HT-29 (cell line): ENCODE data around the gene PFN4. TPM values are rescaled to one million over a fixed set of nuclear protein-coding genes. Genes with fewer than 3 reads are reported as not detected.
A peak's percentile ranks its signal among the peaks of the same experiment; 100 is the strongest.
"Not testable (repeated sequence)": the region's sequence is repeated elsewhere in the genome, so short reads cannot be mapped to it uniquely, and the experiment has no call there.

Source experiments
- DNase-seq: peaks from one replicate; pipeline ENCODE4 v3.0.0-alpha.2; 2015; ENCODE audit warnings: low spot score
- total RNA-seq: library from RNA; depleted of rRNA; stranded (reverse); fragments of >200 nt; shearing (Covaris generic); gene quantifications from 2 replicates; pipeline ENCODE4 v1.2.3, GENCODE V29; 2014

PFN4 gene
- total RNA-seq, 1 experiment from 2014 or later = not detected

GRCh38 chr2:24111407-24111901 lies 11.7 kb downstream of the PFN4 start:
- DNase-seq = no peak

- no peak for DNase-seq
Measured at GRCh38 chr2:24110660-24111303, 12.4 kb downstream of the PFN4 start.

- not testable (repeated sequence) for DNase-seq
Measured at GRCh38 chr2:24109431-24109830, 13.7 kb downstream of the PFN4 start.

GRCh38 chr2:24107336-24107735 lies 15.8 kb downstream of the PFN4 start:
- no peak for DNase-seq

- no peak for DNase-seq
Measured at GRCh38 chr2:24106786-24107185, 16.3 kb downstream of the PFN4 start.

- no peak for DNase-seq
Measured at GRCh38 chr2:24105816-24106215, 17.3 kb downstream of the PFN4 start.

GRCh38 chr2:24104906-24105305 lies 18.2 kb downstream of the PFN4 start:
- DNase-seq = no peak

GRCh38 chr2:24104110-24104650 lies 19.0 kb downstream of the PFN4 start:
- DNase-seq = no peak

GRCh38 chr2:24102677-24103076 lies 20.5 kb downstream of the PFN4 start:
- no peak for DNase-seq

- DNase-seq = no peak
Measured at GRCh38 chr2:24101992-24102391, 21.1 kb downstream of the PFN4 start.

- DNase-seq = not testable (repeated sequence)
Measured at GRCh38 chr2:24100732-24101131, 22.4 kb downstream of the PFN4 start.

GRCh38 chr2:24095171-24095677 lies 27.9 kb downstream of the PFN4 start:
- DNase-seq = not testable (repeated sequence)

GRCh38 chr2:24093270-24093669 lies 29.9 kb downstream of the PFN4 start:
- DNase-seq = not testable (repeated sequence)

GRCh38 chr2:24088821-24089359 lies 34.2 kb downstream of the PFN4 start:
- no peak for DNase-seq

- no peak for DNase-seq
Measured at GRCh38 chr2:24087032-24087431, 36.1 kb downstream of the PFN4 start.

- DNase-seq = no peak
Measured at GRCh38 chr2:24086241-24086640, 36.9 kb downstream of the PFN4 start.

GRCh38 chr2:24085200-24085489 lies 38.0 kb downstream of the PFN4 start:
- DNase-seq = no peak

GRCh38 chr2:24084386-24085199 lies 38.5 kb downstream of the PFN4 start, which contains the start of gene TP53I3:
TSS of gene TP53I3 (minus strand) at chr2:24084834. CDS start at chr2:24084326, 508 bp downstream.
- DNase-seq = peak; percentile 93

- peak; percentile 88 for DNase-seq
Measured at GRCh38 chr2:24083567-24084385, 39.4 kb downstream of the PFN4 start.

- DNase-seq = no peak
Measured at GRCh38 chr2:24082787-24083566, 40.2 kb downstream of the PFN4 start.
